ENCODE measurements around the gene ARF1.

The ARF1 gene

DNA sequence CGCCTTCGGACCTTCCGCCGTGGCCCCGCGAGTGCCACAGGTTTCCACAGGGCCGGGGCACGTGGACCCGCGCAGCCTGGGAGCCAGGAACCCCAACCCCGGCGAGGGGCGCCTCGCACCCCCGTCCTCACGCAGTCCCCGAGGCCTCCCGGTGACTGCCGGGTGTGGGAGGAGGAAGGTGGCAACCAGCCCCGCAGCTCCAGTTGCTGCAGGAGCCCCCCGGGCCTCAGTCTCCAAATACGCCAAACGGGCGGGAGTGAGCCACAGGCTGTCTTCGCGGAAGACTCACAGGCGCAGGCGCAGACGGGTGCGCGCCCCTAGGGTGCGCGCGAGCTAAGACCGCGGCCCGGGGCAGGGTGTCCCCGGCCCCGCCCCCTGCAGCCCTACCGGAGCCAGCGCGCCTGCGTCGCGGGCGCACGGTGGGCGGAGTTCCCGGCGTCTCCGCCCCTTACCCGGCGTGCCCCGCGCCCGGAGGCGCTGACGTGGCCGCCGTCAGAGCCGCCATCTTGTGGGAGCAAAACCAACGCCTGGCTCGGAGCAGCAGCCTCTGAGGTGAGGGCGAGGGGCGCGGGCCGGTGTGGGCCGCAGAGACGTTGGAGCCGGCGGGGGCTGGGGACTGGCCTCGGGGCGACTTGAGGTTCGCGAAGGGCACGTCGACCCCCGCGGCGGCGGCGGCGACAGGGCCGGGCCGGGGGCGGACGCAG, at the start of gene ARF1:
Gene ARF1, plus strand, starts transcription at position 495 of the 704 bp plus-strand sequence. CDS start 14,407 bp downstream, outside the sequence.
- DNase-seq (ENCODE audit: low read depth in 2 of 2) = peak; percentile 90

DNA sequence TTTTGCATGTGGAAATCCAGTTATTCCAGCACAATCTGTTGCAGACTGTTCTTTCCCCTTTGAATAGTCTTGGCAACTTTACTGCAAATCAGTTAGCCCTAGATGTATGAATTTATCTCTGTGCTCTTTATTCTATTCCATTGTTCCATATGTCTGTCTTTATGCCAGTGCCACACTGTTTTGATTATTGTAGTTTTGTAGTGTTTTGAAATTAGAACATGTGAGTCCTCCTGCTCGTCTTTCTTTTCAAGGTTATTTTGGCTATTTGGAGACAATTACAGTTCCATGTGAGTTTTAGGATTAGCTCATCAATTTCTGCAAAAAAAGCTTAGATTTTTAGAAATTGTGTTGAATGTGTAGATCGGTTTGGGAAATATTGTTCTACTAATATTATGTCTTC, 49.1 kb upstream of the ARF1 start:
- no peak for DNase-seq (ENCODE audit: low read depth in 2 of 2)

DNA sequence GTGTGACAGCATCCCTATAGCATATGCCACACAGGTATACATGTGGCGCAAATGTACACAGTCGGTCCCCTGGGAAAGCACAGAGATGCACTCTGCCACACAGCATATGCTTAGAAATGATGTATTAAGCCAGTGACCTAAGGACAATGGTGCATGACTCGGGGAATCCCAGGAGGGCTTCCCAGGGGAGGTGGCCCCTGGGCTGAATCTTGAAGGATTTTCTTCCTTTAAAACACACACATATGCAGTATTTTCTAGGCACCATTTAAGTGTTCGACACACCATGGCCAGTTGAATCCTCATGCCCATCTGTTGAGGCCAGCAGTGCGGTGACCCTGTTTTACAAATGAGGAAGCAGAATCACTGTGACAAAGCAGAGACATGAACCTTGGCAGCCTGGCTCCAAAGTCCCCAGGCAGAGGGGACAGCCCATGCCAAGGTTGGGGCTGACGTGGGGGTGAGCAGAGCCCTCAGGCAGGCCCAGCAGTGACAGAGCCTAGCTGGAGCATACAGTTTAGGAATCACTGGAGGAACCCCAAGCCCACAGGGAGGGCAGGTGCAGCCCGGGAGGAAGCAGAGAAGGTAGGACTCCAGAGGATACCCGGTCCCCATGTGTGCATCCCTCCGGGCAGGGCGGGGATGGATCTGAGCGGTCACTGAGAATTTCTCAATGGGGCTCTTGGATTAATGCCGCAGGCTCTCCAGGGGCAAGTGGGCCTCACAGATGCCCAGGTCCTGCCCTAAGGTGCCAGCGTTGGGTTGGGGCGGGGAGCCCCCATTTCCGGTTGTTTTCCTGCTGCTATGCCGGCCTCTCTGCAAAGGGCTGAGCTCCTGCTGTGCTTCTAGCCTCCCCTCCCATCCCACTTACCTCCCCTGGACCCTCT, 47.3 kb upstream of the ARF1 start:
- no peak for DNase-seq (ENCODE audit: low read depth in 2 of 2)

DNA sequence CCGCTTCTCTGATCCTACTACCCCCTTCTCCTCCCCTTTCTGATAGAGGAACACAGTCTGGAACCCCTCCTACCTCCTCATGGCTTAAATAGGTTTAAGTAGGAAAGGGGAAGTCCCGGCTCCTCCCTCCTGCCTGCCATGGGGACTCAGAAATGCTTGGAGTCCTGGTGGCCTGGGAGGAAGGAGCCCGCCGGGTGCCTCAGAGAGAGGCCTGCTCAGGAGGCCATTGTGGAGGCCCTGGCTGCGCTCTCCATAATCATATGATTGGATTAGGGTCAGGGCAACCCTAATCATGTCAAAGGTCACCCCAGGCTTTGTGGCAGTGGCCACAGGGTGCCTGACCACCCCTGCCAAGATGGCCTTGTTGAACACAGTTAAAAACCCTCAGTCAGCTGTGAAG, 46.7 kb upstream of the ARF1 start:
- no peak for DNase-seq (ENCODE audit: low read depth in 2 of 2)

- DNase-seq (ENCODE audit: low read depth in 2 of 2) = no peak
These were observed 45.7 kb upstream of the ARF1 start for GRCh38 chr1:228036701-228037231.

DNA sequence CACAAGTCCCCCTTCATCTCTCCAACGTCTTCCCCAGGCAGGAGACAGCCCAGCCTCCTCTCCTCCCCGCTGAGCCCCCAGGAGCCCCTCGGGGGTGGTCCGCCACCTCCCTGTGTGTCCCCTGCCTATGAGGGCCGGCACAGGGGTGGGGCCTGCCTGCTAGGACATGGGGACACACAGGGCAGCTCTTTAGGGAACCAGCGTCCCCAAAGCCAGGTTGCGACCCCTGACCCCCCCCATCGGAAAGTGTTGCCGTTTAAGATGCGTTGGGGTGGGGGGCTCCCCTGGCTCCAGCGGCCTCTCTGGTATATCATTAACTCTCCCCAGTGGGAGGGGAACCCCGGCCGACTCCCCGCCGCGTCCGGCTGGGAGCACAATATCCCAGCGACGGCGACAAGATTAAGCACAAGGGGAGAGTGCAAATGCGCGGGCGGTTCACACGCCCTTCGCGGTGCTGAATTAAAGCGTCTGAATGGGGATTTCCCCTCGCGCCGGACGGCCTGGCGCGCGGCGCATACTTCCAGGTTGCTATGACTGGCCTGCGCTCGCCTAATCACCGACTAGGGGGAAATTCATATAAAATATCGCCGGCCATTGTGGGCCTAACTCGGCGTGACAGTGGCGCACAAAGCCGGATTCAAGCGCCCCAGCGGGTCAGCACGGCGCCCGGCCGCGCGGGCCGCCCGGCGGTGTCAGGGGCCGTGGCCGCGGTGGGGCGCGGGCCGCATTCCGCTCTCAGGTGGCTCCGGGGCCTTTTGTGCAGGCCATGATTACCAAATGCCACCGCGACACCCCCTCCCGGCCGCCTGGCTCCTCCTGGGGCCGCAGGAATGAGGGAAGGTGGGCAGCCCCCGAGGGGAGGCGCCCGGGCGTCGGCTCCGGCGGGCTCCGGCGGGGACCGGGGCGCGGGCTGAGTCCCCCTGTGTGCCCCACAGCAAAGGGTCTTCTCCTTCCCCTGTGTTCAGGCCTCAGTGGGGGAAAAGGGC, 44.8 kb upstream of the ARF1 start:
- no peak for DNase-seq (ENCODE audit: low read depth in 2 of 2)

DNA sequence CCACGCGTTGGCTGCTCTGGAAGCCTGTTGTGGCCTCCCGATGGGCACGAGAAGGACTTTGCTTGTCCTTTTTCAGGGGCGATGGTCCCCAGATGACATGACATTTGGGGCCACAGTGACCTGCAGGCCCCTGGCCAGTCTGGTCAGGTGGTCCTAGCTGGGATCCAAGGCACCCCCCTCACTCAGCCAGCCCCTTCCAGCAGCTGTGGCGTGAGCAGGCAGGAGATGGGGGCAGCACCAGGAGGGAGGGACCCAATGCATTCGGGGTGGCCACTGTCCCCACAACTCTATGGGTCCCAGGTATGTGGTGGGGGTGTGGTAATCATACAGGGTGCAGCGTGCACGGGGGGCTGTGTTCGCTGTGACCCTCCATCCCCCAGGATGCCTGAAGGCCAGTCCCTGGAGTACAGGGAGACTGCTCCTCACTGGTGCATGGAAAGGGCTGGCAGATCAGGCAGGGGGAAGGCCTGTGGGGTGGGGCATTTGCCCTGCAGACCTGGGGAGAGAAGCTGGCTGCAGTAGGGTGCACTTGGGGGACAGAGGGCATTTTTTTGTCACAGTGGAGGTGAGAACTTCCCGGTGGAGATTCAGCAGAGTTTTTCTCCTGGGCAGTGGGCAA, 44.0 kb upstream of the ARF1 start:
- DNase-seq (ENCODE audit: low read depth in 2 of 2) = no peak

DNA sequence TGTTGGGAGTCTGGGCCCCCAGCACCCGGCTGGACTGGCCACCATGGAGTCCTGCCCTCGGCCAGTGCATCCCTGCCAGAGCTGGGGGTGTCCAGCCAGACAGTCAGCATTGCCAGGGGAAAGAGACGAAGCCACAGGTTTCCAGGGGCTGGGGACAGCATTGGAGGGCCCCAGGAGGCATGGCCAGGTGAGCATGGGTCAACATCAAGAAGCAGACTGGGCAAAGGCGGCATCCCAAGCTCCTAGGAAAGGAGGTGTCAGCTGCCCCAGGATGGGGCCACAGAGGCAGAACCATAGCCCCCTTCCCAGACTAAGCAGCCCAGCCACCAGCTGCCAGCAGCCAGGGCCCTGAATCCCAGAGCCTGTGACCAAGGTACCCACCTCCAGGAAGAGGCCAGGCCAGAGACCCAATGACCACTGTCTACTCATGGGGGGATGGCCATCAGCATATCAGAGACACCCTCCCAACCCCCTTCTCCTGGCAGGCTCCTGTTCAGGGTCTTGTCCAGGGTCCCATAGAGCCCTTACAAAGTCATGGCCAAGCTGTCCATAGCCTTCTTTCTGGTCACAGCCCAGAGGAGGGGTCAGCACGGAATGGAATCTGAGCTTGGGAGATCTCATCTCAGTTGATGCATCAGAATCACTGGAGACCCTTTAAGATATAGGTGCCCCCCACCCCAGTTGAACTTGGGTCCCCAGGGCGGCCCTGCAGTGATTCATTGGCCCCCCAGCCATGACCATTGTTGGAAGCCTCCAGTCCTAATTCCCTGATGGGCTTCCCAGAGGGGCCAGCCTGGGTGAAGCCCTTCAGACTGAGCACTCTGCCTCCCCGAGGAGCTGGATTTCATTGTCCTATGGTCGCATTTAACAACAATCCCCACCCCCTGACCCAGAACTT, 43.3 kb upstream of the ARF1 start:
- no peak for DNase-seq (ENCODE audit: low read depth in 2 of 2)

DNA sequence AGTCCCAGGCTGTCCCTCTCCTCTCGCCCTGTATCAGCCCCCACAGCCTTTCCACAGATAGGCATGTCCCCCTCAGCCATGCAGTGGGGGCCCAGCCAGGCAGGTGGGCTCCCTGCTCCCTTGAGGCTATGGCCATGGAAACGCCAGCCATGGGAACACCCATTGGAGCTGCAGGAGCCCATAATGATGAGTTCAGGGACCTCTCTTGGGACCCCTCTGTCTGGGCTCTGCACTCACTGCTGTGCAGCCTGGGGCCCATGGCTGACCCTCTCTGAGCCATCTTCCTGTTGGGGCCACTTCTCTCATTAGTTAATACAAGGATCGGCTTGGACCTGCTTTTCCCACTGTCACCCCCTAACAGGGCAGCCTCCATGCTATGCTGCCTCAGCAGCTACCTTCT, 42.5 kb upstream of the ARF1 start:
- no peak for DNase-seq (ENCODE audit: low read depth in 2 of 2)

DNA sequence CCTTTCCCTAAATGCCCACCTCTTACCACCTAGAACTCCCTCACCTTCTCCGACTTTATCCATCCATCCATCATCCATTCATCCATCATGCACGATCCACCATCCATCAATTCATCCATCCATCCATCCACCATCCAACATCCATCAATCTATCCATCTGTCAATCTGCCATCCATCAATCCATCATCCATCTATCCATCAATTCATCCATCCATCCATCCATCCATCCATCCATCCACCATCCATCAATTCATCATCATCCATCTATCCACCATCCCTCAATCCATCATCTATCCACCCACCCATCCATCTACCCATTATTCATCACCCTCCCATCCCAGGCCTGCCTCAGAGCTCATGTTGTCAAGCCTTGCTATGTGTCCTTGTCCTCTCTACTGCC, 41.2 kb upstream of the ARF1 start:
- DNase-seq (ENCODE audit: low read depth in 2 of 2) = no peak

- no peak for DNase-seq (ENCODE audit: low read depth in 2 of 2)
These were observed 40.0 kb upstream of the ARF1 start for GRCh38 chr1:228042508-228042907.

DNA sequence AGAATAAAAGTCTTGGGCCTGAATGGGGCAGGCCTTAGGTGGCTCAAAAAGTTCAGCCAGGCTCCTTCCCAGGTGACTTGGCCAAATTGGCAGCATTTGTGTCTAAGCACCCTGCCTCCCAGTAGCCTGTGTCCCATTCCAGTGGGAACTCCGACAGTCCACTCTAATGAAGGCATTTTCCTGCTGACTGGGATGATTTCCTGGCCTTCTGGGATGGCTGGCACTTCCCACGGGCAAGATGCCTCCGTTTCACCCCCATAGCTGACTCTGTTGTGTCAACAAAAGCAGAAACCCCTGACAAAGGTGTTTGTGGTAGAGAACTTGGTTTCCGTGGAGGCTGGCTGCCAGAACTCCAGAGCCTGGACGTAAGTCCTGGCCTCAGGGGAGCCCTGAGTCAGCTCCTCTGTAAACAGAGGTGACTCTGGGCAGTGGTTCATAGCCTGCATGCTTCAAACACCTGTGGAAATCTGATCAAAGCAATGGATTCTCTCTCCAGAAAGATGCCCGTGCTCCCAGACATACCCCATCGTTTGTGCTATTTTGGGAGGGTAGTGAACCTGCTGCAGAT, 39.1 kb upstream of the ARF1 start:
- no peak for DNase-seq (ENCODE audit: low read depth in 2 of 2)

DNA sequence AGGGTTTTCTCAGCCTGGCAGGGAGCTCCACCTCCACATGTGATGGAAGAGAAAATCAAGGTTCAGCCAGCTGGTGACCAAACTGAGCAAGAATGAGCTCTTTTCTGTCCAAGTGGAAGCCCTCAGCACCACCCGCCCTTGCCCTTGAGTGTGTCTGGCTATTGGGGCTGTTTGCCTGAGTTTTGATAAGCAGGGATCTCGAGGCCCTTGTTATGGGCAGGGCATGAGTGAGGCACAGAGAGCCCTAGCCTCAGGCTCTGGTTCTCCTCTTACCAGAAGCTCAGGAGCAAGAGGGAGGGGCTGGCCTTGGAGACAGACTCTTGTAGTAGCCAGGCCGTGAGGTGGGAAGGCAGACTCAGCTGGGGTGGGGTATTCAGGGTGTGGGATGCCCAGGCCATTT, 37.5 kb upstream of the ARF1 start:
- DNase-seq (ENCODE audit: low read depth in 2 of 2) = no peak

- no peak for DNase-seq (ENCODE audit: low read depth in 2 of 2)
These were observed 37.1 kb upstream of the ARF1 start for GRCh38 chr1:228045405-228045804.

DNA sequence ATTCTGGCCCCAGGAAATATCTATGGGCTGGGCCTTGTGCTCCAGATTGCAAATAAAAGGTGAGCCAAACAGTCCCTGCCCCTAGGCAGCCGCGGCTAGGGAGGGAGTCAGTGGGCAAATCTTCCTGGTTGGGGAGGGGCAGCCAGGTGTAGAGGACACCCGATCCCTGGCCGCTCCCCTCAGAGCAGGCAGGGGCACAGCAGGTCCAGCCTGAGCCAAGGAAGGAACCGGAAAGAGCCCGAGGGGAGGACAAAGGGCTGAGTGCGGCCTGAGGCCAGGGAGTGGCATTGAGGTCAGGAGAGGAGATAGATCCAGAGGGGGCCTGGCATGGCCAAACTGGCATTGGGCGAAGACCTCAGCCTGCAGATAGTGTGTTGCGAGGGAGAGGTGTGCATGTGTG, 36.6 kb upstream of the ARF1 start:
- DNase-seq (ENCODE audit: low read depth in 2 of 2) = no peak

GRCh38 chr1:228046421-228047182, 35.9 kb upstream of the ARF1 start:
- no peak for DNase-seq (ENCODE audit: low read depth in 2 of 2)

- DNase-seq (ENCODE audit: low read depth in 2 of 2) = no peak
These were observed 35.4 kb upstream of the ARF1 start for GRCh38 chr1:228047183-228047466.

DNA sequence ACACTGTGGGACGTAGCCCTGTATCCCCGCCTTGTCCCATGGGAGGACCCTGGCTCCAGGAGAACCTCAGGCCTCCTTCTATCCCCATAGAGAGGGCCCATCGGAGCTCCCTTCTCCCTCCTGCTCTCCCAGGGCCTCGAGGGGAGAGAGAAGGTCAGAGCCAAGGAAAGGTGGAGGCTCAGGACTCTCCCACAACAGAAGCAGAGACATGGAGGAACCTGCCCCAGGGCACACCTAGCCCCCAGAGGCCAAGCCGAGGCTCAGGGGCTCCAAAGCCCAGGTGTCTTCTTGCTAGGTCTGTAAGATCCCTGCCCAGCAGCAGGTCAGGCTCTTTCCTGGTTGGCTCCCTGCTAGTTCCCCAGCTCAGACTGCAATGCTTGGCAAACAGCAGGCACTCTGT, 34.4 kb upstream of the ARF1 start:
- DNase-seq (ENCODE audit: low read depth in 2 of 2) = no peak

DNA sequence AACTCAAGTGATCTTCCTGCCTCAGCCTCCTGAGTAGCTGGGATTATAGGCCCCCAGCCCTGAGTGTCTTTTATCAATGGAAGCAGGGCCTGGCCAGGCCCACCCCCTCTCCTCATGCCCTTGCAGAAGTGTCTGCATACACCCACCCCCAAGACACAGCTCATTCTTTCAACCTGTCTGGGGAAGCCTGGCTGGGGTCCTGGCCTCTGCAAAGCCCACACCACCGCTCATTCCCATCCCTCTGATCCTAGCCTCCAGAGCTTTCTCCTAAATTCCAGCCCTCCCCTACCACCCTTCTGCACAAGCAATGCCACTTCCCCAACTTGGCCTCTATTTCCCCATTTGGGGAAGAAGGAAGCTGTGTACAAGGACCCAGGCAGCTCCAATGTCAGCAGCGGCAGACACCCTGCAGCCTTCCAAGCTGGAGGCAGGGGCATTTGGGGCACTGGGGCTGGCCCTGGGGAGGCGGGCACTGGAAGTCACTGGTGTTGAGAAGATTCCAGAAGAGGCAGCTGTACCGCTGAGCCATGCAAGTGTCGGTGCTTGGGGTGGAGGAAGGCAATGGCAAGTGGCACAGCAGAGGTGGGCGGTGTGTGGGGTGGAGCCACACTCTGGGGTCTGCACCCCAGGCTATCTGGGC, 33.7 kb upstream of the ARF1 start:
- no peak for DNase-seq (ENCODE audit: low read depth in 2 of 2)
